ENCODE results near the gene SYNGR3. TPM values are rescaled to one million over a fixed set of nuclear protein-coding genes. Genes with fewer than 3 reads are reported as not detected.
A peak's percentile ranks its signal among the peaks of the same experiment; 100 is the strongest.

The SYNGR3 gene
- total and polyA plus RNA-seq, 2 of the 13 experiments (the other 11 are each of a cell fraction or from before 2014, with no cell fraction given): 0.97 to 5.7 TPM

DNA sequence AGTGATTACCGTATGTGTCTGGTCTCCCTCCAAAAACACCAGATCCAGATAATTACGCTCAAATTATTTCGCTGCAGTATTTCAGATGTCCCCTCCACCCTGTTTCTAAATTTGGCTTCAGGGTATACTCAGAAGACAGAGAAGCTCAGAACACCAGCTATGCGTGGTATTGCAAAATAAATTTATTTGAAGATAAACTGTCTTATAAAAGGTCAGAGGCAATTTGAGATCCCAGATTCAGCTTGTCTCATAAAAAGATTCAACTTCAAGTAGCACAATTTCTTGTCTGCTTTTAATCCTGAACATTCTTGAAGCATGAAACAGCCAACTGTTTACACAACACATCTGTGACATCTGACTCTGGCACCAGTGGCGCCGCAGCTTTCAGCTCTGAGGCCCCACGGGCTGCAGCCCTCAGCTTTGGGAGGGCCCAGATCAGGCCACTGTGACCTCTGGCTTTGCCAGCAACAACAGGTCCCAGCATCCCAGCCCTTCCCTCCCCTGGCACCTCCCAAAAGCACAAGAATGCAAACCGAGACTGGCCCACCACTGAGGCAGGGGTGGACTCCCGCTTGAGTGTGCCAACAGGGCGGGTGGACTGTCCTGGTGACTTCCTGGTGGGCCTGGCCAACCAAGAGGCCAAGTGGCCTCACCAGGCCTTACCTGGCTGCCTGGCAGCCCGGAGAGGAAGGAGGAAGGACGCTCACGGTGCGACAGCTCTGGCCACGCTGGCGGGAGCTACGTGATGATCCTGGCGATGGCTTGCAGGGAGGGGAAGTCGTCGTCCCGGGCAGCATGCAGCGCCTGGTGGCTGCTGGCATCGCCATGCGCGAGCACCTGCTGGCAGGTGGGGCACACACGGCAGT, 8.0 kb downstream of the SYNGR3 start:
- intact Hi-C loops (cut with micrococcal nuclease; ENCODE audit: unreplicated experiment): no loop called here
- ATAC-seq: no peak
- ChIA-PET CTCF (ENCODE audit: low intra/inter-chr PET ratio, low total read pairs) (no interaction called here), POLR2A (interaction anchor here (2.3 kb wide), 1 partner anchor 33 kb away, joined by 6 read pairs; the partner anchor contains the start of gene RPS2)
- Histone ChIP-seq H3K27me3 (ENCODE audit: control insufficient read depth in 1 of 2, insufficient read depth in 2 of 2, low read length in 2 of 2) (no peaks in the 10 kb centered on the region), H3K4me2 (ENCODE audit: low read depth, low read length) (no peak overlapping the region), H2AFZ (ENCODE audit: low read length) (no peak overlapping the region), H3K4me1 (ENCODE audit: insufficient read depth, low read length) (peaks cover 16% of the 10 kb centered on the region), H3K9me3 (ENCODE audit: low read length) (no peaks in the 10 kb centered on the region), H3K36me3 (replicated peaks in 1 of 2; ENCODE audit: control insufficient read depth in 1 of 2, insufficient read depth in 2 of 2, low read length in 2 of 2) (peaks cover 26 to 37% of the 10 kb centered on the region in 2 experiments), H4K20me1 (ENCODE audit: insufficient read depth, low read length) (no peaks in the 10 kb centered on the region), H3K27ac (ENCODE audit: extremely low read length, insufficient read depth, low read length) (no peak overlapping the region), H3K9ac (ENCODE audit: insufficient read depth, low read depth, low read length) (no peak overlapping the region), H3K4me3 (replicated peaks in 1 of 3; ENCODE audit: insufficient read depth in 1 of 3, low read depth in 2 of 3, low read length in 3 of 3) (no peak overlapping the region), H3K79me2 (ENCODE audit: insufficient read depth, low read length) (no peaks in the 10 kb centered on the region)
- BruUV-seq (replicated peaks): TSS peak; percentile 40
- in situ Hi-C loops (cut with HindIII; ENCODE audit: extremely low pct_ligation_motif_present, low pct_unique_long_range_greater_than_20kb): no loop called here
- DNase-seq (ENCODE audit: low spot score): no peak
- 97% methylated on average over 7 of the region's 26 CpGs for WGBS (ENCODE audit: low lambda C conversion rate)
- TF ChIP-seq EED (CRISPR knock-in tag; IDR thresholded peaks at IDR 0.05) (no peak), ISX (CRISPR knock-in tag; conservative IDR thresholded peaks at IDR 0.05) (no peak), NCOR1 (IDR thresholded peaks at IDR 0.05; ENCODE audit: borderline replicate concordance, low read length) (no peak), CHD2 (IDR thresholded peaks at IDR 0.05; ENCODE audit: low read depth, low read length) (no peak), ZFP36L1 (CRISPR knock-in tag; IDR thresholded peaks at IDR 0.05) (no peak), RBFOX2 (IDR thresholded peaks at IDR 0.05; ENCODE audit: low read depth, low read length) (peak; percentile 34; the same call in 1 of the 2 replicates)
- FAIRE-seq: no peak

DNA sequence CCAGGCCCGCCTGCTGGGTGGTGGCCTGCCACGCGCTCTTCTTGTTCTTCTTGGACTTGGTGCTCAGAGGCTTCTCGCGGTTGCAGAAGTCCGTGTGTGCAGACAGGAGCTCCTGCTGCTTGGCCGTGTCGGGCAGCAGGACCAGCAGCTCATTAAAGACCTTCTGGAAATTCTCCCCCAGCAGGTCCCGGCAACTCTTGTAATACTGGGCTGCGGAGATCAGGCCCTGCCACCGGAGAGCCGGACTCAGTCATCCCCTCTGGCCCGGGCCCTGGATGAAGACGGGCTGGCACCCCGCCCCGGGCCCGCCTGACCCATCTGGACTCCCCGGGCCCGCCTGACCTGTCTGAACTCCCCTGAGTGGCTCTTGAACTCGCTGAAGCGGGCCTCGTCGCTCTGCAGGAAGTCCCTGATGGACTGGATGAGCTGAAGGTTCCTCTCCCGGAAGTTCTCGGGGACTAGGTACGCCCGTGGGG, 8.6 kb downstream of the SYNGR3 start:
- H3K4me3 ChIP-seq (replicated peaks in 1 of 3; ENCODE audit: insufficient read depth in 1 of 3, low read depth in 2 of 3, low read length in 3 of 3): no peak overlapping the region
- H3K36me3 ChIP-seq (replicated peaks in 1 of 2; ENCODE audit: control insufficient read depth in 1 of 2, insufficient read depth in 2 of 2, low read length in 2 of 2): peaks cover 29 to 44% of the 10 kb centered on the region in 2 experiments
- POLR2A ChIA-PET: interaction anchor here (2.3 kb wide), 1 partner anchor 34 kb away, joined by 6 read pairs; the partner anchor contains the start of gene RPS2
- no peaks in the 10 kb centered on the region for H3K27me3 ChIP-seq (ENCODE audit: control insufficient read depth in 1 of 2, insufficient read depth in 2 of 2, low read length in 2 of 2)
- no peak overlapping the region for H3K27ac ChIP-seq (ENCODE audit: extremely low read length, insufficient read depth, low read length)
- no peak for ATAC-seq
- no peak overlapping the region for H3K4me2 ChIP-seq (ENCODE audit: low read depth, low read length)
- no TSS peak for BruUV-seq (replicated peaks)
- CTCF ChIA-PET (ENCODE audit: low intra/inter-chr PET ratio, low total read pairs): no interaction called here
- H4K20me1 ChIP-seq (ENCODE audit: insufficient read depth, low read length): peaks cover 3% of the 10 kb centered on the region; the same call in 1 of the 2 replicates
- no peak overlapping the region for H3K9ac ChIP-seq (ENCODE audit: insufficient read depth, low read depth, low read length)
- intact Hi-C loops (cut with micrococcal nuclease; ENCODE audit: unreplicated experiment): no loop called here
- H3K4me1 ChIP-seq (ENCODE audit: insufficient read depth, low read length): peaks cover 10% of the 10 kb centered on the region
- in situ Hi-C loops (cut with HindIII; ENCODE audit: extremely low pct_ligation_motif_present, low pct_unique_long_range_greater_than_20kb): no loop called here
- FAIRE-seq: no peak
- 96% methylated on average over 7 of the region's 27 CpGs for WGBS (ENCODE audit: low lambda C conversion rate)
- H3K9me3 ChIP-seq (ENCODE audit: low read length): no peaks in the 10 kb centered on the region
- no peak overlapping the region for H2AFZ ChIP-seq (ENCODE audit: low read length)
- no peak for DNase-seq (ENCODE audit: low spot score)
- no peaks in the 10 kb centered on the region for H3K79me2 ChIP-seq (ENCODE audit: insufficient read depth, low read length)
- TF ChIP-seq NFYB (CRISPR knock-in tag; IDR thresholded peaks at IDR 0.05) (no peak), NCOR1 (IDR thresholded peaks at IDR 0.05; ENCODE audit: borderline replicate concordance, low read length) (no peak), CBFB (CRISPR knock-in tag; IDR thresholded peaks at IDR 0.05) (no peak), HOXA5 (CRISPR knock-in tag; IDR thresholded peaks at IDR 0.05) (no peak)
- TF ChIP-seq, protein P1, sequence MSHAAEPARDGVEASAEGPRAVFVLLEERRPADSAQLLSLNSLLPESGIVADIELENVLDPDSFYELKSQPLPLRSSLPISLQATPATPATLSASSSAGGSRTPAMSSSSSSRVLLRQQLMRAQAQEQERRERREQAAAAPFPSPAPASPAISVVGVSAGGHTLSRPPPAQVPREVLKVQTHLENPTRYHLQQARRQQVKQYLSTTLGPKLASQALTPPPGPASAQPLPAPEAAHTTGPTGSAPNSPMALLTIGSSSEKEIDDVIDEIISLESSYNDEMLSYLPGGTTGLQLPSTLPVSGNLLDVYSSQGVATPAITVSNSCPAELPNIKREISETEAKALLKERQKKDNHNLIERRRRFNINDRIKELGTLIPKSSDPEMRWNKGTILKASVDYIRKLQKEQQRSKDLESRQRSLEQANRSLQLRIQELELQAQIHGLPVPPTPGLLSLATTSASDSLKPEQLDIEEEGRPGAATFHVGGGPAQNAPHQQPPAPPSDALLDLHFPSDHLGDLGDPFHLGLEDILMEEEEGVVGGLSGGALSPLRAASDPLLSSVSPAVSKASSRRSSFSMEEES (CRISPR knock-in tag; IDR thresholded peaks at IDR 0.05): no peak
- TF ChIP-seq, protein P2, sequence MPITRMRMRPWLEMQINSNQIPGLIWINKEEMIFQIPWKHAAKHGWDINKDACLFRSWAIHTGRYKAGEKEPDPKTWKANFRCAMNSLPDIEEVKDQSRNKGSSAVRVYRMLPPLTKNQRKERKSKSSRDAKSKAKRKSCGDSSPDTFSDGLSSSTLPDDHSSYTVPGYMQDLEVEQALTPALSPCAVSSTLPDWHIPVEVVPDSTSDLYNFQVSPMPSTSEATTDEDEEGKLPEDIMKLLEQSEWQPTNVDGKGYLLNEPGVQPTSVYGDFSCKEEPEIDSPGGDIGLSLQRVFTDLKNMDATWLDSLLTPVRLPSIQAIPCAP (CRISPR knock-in tag; IDR thresholded peaks at IDR 0.05; ENCODE audit: low read depth): no peak

Data from HepG2 (cell line).